Measurements from ENCODE around the gene SULT6B1.

The SULT6B1 gene

GRCh38 chr2:37180006-37180639, 8.3 kb downstream of the SULT6B1 start:
- H3K4me3 ChIP-seq (ENCODE audit: low read depth, low read length), result no peak overlapping the region
- TF ChIP-seq CTCF (IDR thresholded peaks at IDR 0.05; ENCODE audit: low read depth, low read length), result no peak

GRCh38 chr2:37173741-37174140, 14.7 kb downstream of the SULT6B1 start:
- no peak for TF ChIP-seq CTCF (IDR thresholded peaks at IDR 0.05; ENCODE audit: low read depth, low read length)
- no peak overlapping the region for H3K4me3 ChIP-seq (ENCODE audit: low read depth, low read length)

- no peak for TF ChIP-seq CTCF (IDR thresholded peaks at IDR 0.05; ENCODE audit: low read depth, low read length)
- no peak overlapping the region for H3K4me3 ChIP-seq (ENCODE audit: low read depth, low read length)
Observed at GRCh38 chr2:37171624-37171950, 16.9 kb downstream of the SULT6B1 start.

- no peak overlapping the region for H3K4me3 ChIP-seq (ENCODE audit: low read depth, low read length)
- peak; percentile 61 for TF ChIP-seq CTCF (IDR thresholded peaks at IDR 0.05; ENCODE audit: low read depth, low read length)
Observed at GRCh38 chr2:37168217-37168981, 20.1 kb downstream of the SULT6B1 start.

GRCh38 chr2:37167636-37168180, 20.8 kb downstream of the SULT6B1 start:
- no peak for TF ChIP-seq CTCF (IDR thresholded peaks at IDR 0.05; ENCODE audit: low read depth, low read length)
- no peak overlapping the region for H3K4me3 ChIP-seq (ENCODE audit: low read depth, low read length)

- H3K4me3 ChIP-seq (ENCODE audit: low read depth, low read length), result no peak overlapping the region
- no peak for TF ChIP-seq CTCF (IDR thresholded peaks at IDR 0.05; ENCODE audit: low read depth, low read length)
Observed at GRCh38 chr2:37164757-37165156, 23.7 kb downstream of the SULT6B1 start.
